Measurements from ENCODE around the gene TAS2R40. TPM values are rescaled to one million over a fixed set of nuclear protein-coding genes. Genes with fewer than 3 reads are reported as not detected.
A peak's percentile ranks its signal among the peaks of the same experiment; 100 is the strongest.
"Not testable (repeated sequence)": the region's sequence is repeated elsewhere in the genome, so short reads cannot be mapped to it uniquely, and the experiment has no call there.

Gene TAS2R40
- total RNA-seq, 2 experiments from 2014 or later = not detected

DNA sequence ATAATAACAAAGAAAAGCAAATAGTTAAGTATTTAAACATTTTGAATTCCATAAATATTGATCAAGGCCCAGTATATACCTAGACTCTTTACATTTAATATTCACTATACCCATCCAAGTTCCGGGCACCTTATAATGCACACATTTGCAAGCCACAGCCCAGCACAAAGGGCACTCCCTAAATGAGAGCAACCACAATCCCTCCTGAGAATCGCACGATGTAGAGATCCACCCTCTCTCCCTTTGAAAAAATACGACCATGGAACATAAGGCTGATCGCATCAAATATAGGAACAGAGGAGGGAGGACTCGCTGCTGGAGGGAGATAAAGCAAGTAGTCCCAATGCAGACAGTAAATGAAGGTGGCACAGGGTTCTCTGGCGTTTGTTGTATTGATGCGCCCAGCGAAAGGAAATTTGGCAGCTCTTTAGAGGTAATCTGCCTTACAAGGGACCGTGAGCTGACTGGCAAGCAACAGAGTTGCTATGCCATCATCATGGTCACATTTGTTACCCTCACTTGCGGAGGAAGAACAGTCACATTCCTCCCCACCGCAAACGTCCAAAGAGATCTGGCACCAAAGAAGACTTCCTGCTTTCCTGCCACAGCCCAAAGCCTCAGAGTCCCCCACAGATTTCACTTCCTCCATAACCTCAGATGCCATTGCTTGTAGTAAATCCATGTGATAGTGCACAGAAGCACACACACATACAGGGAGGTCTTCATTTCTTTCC, 16.1 kb upstream of the TAS2R40 start:
- peaks cover 18% of the 10 kb centered on the region for H3K27me3 Mint-ChIP-seq

GRCh38 chr7:143210541-143210940, 11.3 kb upstream of the TAS2R40 start:
- no peak for DNase-seq
- H3K36me3 Mint-ChIP-seq (ENCODE audit: low read depth) = no peaks in the 10 kb centered on the region
- no peak overlapping the region for H3K27ac Mint-ChIP-seq
- H3K9me3 Mint-ChIP-seq = no peaks in the 10 kb centered on the region
- CTCF ChIA-PET = no interaction called here
- H3K27me3 Mint-ChIP-seq = peaks cover 6% of the 10 kb centered on the region
- H3K4me1 Mint-ChIP-seq = peaks cover 8% of the 10 kb centered on the region
- H3K4me3 Mint-ChIP-seq = no peak overlapping the region
- POLR2A ChIA-PET = no interaction called here

More for the DNA sequence above, 16.1 kb upstream of the TAS2R40 start:
- ChIA-PET CTCF (interaction anchor here (1.8 kb wide), 1 partner anchor 9 kb away, joined by 7 read pairs; no protein-coding TSS in a partner anchor), POLR2A (no interaction called here)
- peak; percentile 24 for DNase-seq
- H3K4me3 Mint-ChIP-seq = no peak overlapping the region
- H3K36me3 Mint-ChIP-seq (ENCODE audit: low read depth) = no peaks in the 10 kb centered on the region
- no peak overlapping the region for H3K27ac Mint-ChIP-seq
- H3K4me1 Mint-ChIP-seq = peaks cover 12% of the 10 kb centered on the region
- no peaks in the 10 kb centered on the region for H3K9me3 Mint-ChIP-seq

GRCh38 chr7:143213478-143213877, 8.4 kb upstream of the TAS2R40 start:
- H3K36me3 Mint-ChIP-seq (ENCODE audit: low read depth); POLR2A ChIA-PET; H3K4me1 Mint-ChIP-seq; DNase-seq; H3K27me3 Mint-ChIP-seq; H3K9me3 Mint-ChIP-seq; H3K4me3 Mint-ChIP-seq; H3K27ac Mint-ChIP-seq: not testable (repeated sequence)
- CTCF ChIA-PET = interaction anchor here (2.0 to 9.0 kb wide), 2 partner anchors 11 to 206 kb away, joined by 14 to 235 read pairs; no protein-coding TSS in a partner anchor

GRCh38 chr7:143214789-143215679, 6.8 kb upstream of the TAS2R40 start:
- POLR2A ChIA-PET = interaction anchor here (0.6 to 2.1 kb wide), 3 partner anchors 73 to 207 kb away, joined by 3 to 7 read pairs (median 4); partner anchors contain the start of gene CASP2
- H3K27ac Mint-ChIP-seq = no peak overlapping the region
- H3K4me3 Mint-ChIP-seq = no peak overlapping the region
- peaks cover 9% of the 10 kb centered on the region for H3K27me3 Mint-ChIP-seq
- CTCF ChIA-PET = interaction anchor here (0.6 to 9.0 kb wide), 56 partner anchors 9 to 911 kb away, joined by 3 to 235 read pairs (median 4); partner anchors contain the start of genes EPHB6 and GSTK1
- H3K36me3 Mint-ChIP-seq (ENCODE audit: low read depth) = no peaks in the 10 kb centered on the region
- H3K4me1 Mint-ChIP-seq = no peaks in the 10 kb centered on the region
- no peaks in the 10 kb centered on the region for H3K9me3 Mint-ChIP-seq
- peak; percentile 70 for DNase-seq

DNA sequence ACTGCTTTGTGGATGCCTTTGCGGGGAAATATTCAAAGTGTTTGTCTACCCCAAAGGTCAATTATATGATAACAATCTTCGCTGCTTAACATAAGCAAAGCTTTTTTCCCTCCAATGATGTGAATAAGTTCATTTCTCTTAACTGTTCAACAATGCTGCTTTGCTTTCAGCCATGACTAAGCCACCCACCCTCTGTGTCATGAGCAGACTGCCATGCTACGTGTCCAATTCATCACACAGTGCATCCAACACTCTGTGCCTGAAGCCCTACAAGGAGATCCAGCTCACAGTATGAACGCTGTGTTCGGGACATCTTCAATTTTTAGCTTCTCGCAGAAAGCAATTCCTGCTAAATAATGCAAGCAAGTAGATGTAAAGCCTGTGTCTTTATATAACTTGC, 5.7 kb upstream of the TAS2R40 start:
- Mint-ChIP-seq H3K4me3 (no peak overlapping the region), H3K4me1 (no peaks in the 10 kb centered on the region), H3K9me3 (no peaks in the 10 kb centered on the region), H3K36me3 (ENCODE audit: low read depth) (no peaks in the 10 kb centered on the region), H3K27ac (no peak overlapping the region), H3K27me3 (peaks cover 9% of the 10 kb centered on the region)
- POLR2A ChIA-PET = interaction anchor here (0.6 to 2.1 kb wide), 3 partner anchors 10 to 208 kb away, joined by 3 to 7 read pairs (median 4); partner anchors contain the start of gene CASP2
- no peak for DNase-seq
- CTCF ChIA-PET = interaction anchor here (1.0 to 9.0 kb wide), 17 partner anchors 13 to 613 kb away, joined by 3 to 235 read pairs (median 4); partner anchors contain the start of gene GSTK1

- Mint-ChIP-seq H3K27me3 (peaks cover 14% of the 10 kb centered on the region), H3K4me1 (no peaks in the 10 kb centered on the region)
- CTCF ChIA-PET = interaction anchor here (1.0 to 9.0 kb wide), 6 partner anchors 16 to 701 kb away, joined by 3 to 235 read pairs (median 4); no protein-coding TSS in a partner anchor
Measured at GRCh38 chr7:143216686-143217085, 5.2 kb upstream of the TAS2R40 start.

DNA sequence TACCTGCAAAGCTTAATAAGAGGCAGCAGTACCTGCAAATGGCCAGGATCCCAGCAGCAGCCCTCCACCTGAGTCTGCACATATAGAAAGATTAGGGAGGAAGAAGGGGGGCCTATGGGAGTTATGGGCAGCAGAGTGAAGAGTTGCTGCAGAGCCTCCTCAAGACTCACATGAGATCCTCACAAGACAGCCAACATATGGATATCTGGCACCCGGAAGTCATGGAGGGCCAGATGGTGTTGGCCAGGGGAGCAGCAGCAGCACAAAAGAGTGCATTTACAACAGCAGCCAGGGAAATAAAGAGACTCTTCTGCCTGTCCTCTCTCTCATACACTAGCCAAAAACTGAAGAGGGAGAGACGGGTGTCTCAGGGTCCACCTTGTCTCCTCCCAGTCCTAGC, 4.0 kb upstream of the TAS2R40 start:
- Mint-ChIP-seq H3K4me1 (no peaks in the 10 kb centered on the region), H3K27me3 (peaks cover 25% of the 10 kb centered on the region), H3K27ac (no peak overlapping the region), H3K4me3 (no peak overlapping the region), H3K36me3 (ENCODE audit: low read depth) (no peaks in the 10 kb centered on the region), H3K9me3 (no peaks in the 10 kb centered on the region)
- CTCF ChIA-PET = interaction anchor here (9.0 kb wide), 1 partner anchor 210 kb away, joined by 235 read pairs; no protein-coding TSS in a partner anchor
- POLR2A ChIA-PET = interaction anchor here (0.6 kb wide), 1 partner anchor 57 kb away, joined by 3 read pairs; no protein-coding TSS in a partner anchor
- DNase-seq = no peak

More at GRCh38 chr7:143216686-143217085, 5.2 kb upstream of the TAS2R40 start:
- Mint-ChIP-seq H3K9me3 (no peaks in the 10 kb centered on the region), H3K36me3 (ENCODE audit: low read depth) (no peaks in the 10 kb centered on the region), H3K4me3 (no peak overlapping the region), H3K27ac (no peak overlapping the region)
- POLR2A ChIA-PET = no interaction called here
- no peak for DNase-seq

DNA sequence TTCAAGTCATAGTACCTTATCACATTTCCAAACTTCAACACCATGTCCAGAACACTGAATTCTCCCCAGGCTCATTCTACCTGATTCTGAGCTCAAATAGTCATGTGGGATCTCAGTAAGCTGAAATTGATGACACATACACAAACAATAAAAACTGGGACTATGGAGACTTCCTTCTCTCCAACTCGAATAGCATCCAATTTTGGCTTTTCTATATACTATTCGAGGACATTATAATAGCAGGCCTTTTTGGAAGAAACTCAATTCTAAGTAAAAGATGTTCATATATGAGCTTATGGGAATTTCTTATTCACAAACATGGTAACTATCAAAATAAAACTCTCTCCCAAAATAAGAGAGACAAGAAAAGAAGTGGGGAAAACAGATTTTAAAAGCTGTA, 551 bp upstream of the TAS2R40 start:
- ChIA-PET POLR2A (no interaction called here), CTCF (interaction anchor here (0.7 to 9.0 kb wide), 4 partner anchors 85 to 348 kb away, joined by 3 to 235 read pairs (median 3); no protein-coding TSS in a partner anchor)
- H3K27me3 Mint-ChIP-seq = peaks cover 40% of the 10 kb centered on the region
- H3K27ac Mint-ChIP-seq = no peak overlapping the region
- H3K36me3 Mint-ChIP-seq (ENCODE audit: low read depth) = no peaks in the 10 kb centered on the region
- H3K4me3 Mint-ChIP-seq = no peak overlapping the region
- no peaks in the 10 kb centered on the region for H3K9me3 Mint-ChIP-seq
- H3K4me1 Mint-ChIP-seq = no peaks in the 10 kb centered on the region
- no peak for DNase-seq

DNA sequence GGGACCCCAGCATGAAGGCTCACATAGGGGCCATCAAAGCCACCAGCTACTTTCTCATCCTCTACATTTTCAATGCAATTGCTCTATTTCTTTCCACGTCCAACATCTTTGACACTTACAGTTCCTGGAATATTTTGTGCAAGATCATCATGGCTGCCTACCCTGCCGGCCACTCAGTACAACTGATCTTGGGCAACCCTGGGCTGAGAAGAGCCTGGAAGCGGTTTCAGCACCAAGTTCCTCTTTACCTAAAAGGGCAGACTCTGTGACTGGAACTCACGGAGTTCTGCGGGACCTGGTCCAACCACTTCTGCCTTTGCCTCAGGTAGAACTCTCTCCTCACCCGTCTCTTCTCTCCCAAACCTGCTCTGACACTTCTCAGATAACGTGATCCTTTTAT, 945 bp downstream of the TAS2R40 start:
- H3K9me3 Mint-ChIP-seq = no peaks in the 10 kb centered on the region

GRCh38 chr7:143223784-143224183, 1.9 kb downstream of the TAS2R40 start:
- H3K27ac Mint-ChIP-seq = no peak overlapping the region
- peaks cover 39% of the 10 kb centered on the region for H3K27me3 Mint-ChIP-seq
- CTCF ChIA-PET = interaction anchor here (1.1 to 2.6 kb wide), 3 partner anchors 9 to 221 kb away, joined by 4 to 15 read pairs (median 5); no protein-coding TSS in a partner anchor
- H3K9me3 Mint-ChIP-seq = no peaks in the 10 kb centered on the region
- H3K36me3 Mint-ChIP-seq (ENCODE audit: low read depth) = no peaks in the 10 kb centered on the region
- no peaks in the 10 kb centered on the region for H3K4me1 Mint-ChIP-seq
- POLR2A ChIA-PET = no interaction called here
- no peak for DNase-seq
- H3K4me3 Mint-ChIP-seq = no peak overlapping the region

More for the DNA sequence above, 945 bp downstream of the TAS2R40 start:
- CTCF ChIA-PET = interaction anchor here (2.6 to 9.0 kb wide), 2 partner anchors 8 to 215 kb away, joined by 15 to 235 read pairs; no protein-coding TSS in a partner anchor
- Mint-ChIP-seq H3K27me3 (peaks cover 42% of the 10 kb centered on the region), H3K27ac (no peak overlapping the region), H3K4me1 (no peaks in the 10 kb centered on the region), H3K4me3 (no peak overlapping the region), H3K36me3 (ENCODE audit: low read depth) (no peaks in the 10 kb centered on the region)
- no peak for DNase-seq
- POLR2A ChIA-PET = no interaction called here

DNA sequence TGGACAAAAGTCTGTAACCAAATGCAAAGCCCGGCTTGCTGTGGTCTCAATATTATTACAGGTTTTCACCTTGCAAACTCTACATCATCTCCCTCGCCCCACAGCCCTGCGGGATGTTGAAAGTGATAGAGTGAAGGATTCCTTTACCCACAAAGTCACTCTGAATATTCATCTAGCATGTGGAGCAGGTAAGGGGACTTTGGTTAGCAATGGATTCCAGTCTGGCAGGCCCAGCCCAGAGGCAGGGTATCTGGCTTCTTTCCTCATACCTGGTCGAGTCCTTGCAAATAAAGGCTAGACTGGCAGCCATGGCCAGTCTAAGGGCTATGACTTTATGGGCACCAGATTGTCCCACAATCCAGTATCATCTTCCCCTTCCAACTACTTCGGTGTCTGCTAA, 3.2 kb downstream of the TAS2R40 start:
- Mint-ChIP-seq H3K9me3 (no peaks in the 10 kb centered on the region), H3K4me3 (no peak overlapping the region), H3K27ac (no peak overlapping the region), H3K27me3 (peaks cover 36% of the 10 kb centered on the region), H3K36me3 (ENCODE audit: low read depth) (no peaks in the 10 kb centered on the region), H3K4me1 (no peaks in the 10 kb centered on the region)
- ChIA-PET POLR2A (no interaction called here), CTCF (interaction anchor here (2.6 kb wide), 1 partner anchor 10 kb away, joined by 15 read pairs; no protein-coding TSS in a partner anchor)
- DNase-seq = no peak

GRCh38 chr7:143227806-143228205, 6.0 kb downstream of the TAS2R40 start:
- Mint-ChIP-seq H3K4me3 (no peak overlapping the region), H3K36me3 (ENCODE audit: low read depth) (no peaks in the 10 kb centered on the region), H3K27ac (no peak overlapping the region), H3K9me3 (no peaks in the 10 kb centered on the region), H3K4me1 (no peaks in the 10 kb centered on the region), H3K27me3 (peaks cover 27% of the 10 kb centered on the region)
- POLR2A ChIA-PET = no interaction called here
- CTCF ChIA-PET = interaction anchor here (1.2 to 2.2 kb wide), 2 partner anchors 12 to 13 kb away, joined by 3 to 5 read pairs; no protein-coding TSS in a partner anchor
- DNase-seq = no peak

Measured in activated CD4-positive, alpha-beta memory T cell treated with anti-CD3 and anti-CD28 coated beads, Interleukin-2, amount 10 ng/mL, durations not matched to agents 7 days and 5 days (primary cell).